OCI-LY7 (cell line): ENCODE measurements around the gene TIMM23. TPM values are rescaled to one million over a fixed set of nuclear protein-coding genes. Genes with fewer than 3 reads are reported as not detected.

Experiments
- BruUV-seq: library from RNA; stranded (reverse); fragments of 400-500 nt; replicated peaks from 2 replicates; lab custom pipeline; 2021; lab: Mats Ljungman, UMichigan
- CTCF ChIA-PET: fragments of 300-600 bp; sonication (Branson Sonifier 250); formaldehyde crosslinking; loops from one replicate; lab custom pipeline; 2022; ENCODE audit warnings: antibody characterized with exemption; ENCODE audit not compliant: unreplicated experiment; lab: Charles Lee
- POLR2A ChIA-PET: fragments of 300-600 bp; sonication (Branson Sonifier 250); formaldehyde crosslinking; loops from one replicate; lab custom pipeline; 2022; ENCODE audit warnings: antibody characterized with exemption; lab: Charles Lee
- DNase-seq: peaks from one replicate; pipeline ENCODE4 v3.0.0-alpha.2; 2015; ENCODE audit warnings: low spot score
- H2AFZ ChIP-seq: fragments of 200-600 bp; sonication (generic), shearing (Covaris generic); 2 replicates; pipeline ENCODE4 v1.6.1; 2014; ENCODE audit warnings: mild to moderate bottlenecking, antibody characterized with exemption, low read length, moderate library complexity
- H3K27ac ChIP-seq: fragments of 200-600 bp; sonication (generic); 2 replicates; pipeline ENCODE4 v1.5.1; 2014; ENCODE audit warnings: mixed run types, low read depth, mild to moderate bottlenecking, moderate library complexity, low read length, inconsistent platforms; ENCODE audit not compliant: poor library complexity, severe bottlenecking
- H3K36me3 ChIP-seq: fragments of 200-600 bp; sonication (generic); 2 replicates; pipeline ENCODE4 v1.6.1; 2014; ENCODE audit warnings: mild to moderate bottlenecking, antibody characterized with exemption, low read length, moderate library complexity, mixed read lengths; ENCODE audit not compliant: insufficient read depth
- H3K4me1 ChIP-seq: fragments of 200-600 bp; sonication (generic); 2 replicates; pipeline ENCODE4 v1.5.1; 2014; ENCODE audit warnings: mild to moderate bottlenecking, low read length; ENCODE audit not compliant: insufficient read depth, poor library complexity, severe bottlenecking
- H3K4me2 ChIP-seq: fragments of 200-600 bp; sonication (generic); 2 replicates; pipeline ENCODE4 v1.6.1; 2014; ENCODE audit warnings: mild to moderate bottlenecking, low read length
- H3K4me3 ChIP-seq: fragments of 200-600 bp; sonication (generic); 2 replicates; pipeline ENCODE4 v1.5.1; 2014; ENCODE audit warnings: mild to moderate bottlenecking, low read depth, low read length; ENCODE audit not compliant: poor library complexity, severe bottlenecking
- H3K79me2 ChIP-seq: fragments of 200-600 bp; sonication (generic); 2 replicates; pipeline ENCODE4 v1.6.1; 2016; ENCODE audit warnings: low read depth, mild to moderate bottlenecking, low read length, moderate library complexity, mixed read lengths; ENCODE audit not compliant: insufficient read depth
- H3K9me2 ChIP-seq: fragments of 200-600 bp; sonication (generic); 2 replicates; pipeline ENCODE4 v1.6.1; 2016; ENCODE audit warnings: mild to moderate bottlenecking, low read length, mixed read lengths; ENCODE audit not compliant: insufficient read depth
- H3K9me3 ChIP-seq: fragments of 200-600 bp; sonication (generic); 2 replicates; pipeline ENCODE4 v1.6.1; 2014; ENCODE audit warnings: mild to moderate bottlenecking, mixed run types, low read length, mixed read lengths
- H4K20me1 ChIP-seq: fragments of 200-600 bp; sonication (generic); 2 replicates; pipeline ENCODE4 v1.6.1; 2014; ENCODE audit warnings: mild to moderate bottlenecking, antibody characterized with exemption, low read length, moderate library complexity, mixed read lengths; ENCODE audit not compliant: insufficient read depth
- EZH2phosphoT487 ChIP-seq: fragments of 200-600 bp; sonication (generic); IDR thresholded peaks from 2 replicates; pipeline ENCODE4 v1.6.1; 2018; ENCODE audit warnings: low read depth, borderline replicate concordance, mild to moderate bottlenecking, mixed run types, antibody characterized with exemption, low read length, moderate library complexity, mixed read lengths
- intact Hi-C: fragments of 100-400 bp; cut with micrococcal nuclease; formaldehyde crosslinking; loops from one replicate; pipeline ENCODE4 v1.10.0; 2022; ENCODE audit not compliant: unreplicated experiment
- total RNA-seq, 2 experiments: library from RNA; depleted of rRNA in 1 of 2; stranded (reverse); fragments of >200 nt in 1 of 2; shearing (Covaris generic) in 1 of 2; gene quantifications; 2 replicates each; pipeline ENCODE4 v1.2.3, GENCODE V29; 2014 to 2022
- TF ChIP-seq, protein P1 (sequence below): fragments of 200-600 bp; sonication (generic); conservative IDR thresholded peaks from 2 replicates; pipeline ENCODE4 v1.5.1; 2014; ENCODE audit warnings: mild to moderate bottlenecking, antibody characterized with exemption, low read length, moderate library complexity, mixed read lengths

The TIMM23 gene
- total RNA-seq, 2 experiments from 2014 or later, result 50.5 to 59.1 TPM

DNA sequence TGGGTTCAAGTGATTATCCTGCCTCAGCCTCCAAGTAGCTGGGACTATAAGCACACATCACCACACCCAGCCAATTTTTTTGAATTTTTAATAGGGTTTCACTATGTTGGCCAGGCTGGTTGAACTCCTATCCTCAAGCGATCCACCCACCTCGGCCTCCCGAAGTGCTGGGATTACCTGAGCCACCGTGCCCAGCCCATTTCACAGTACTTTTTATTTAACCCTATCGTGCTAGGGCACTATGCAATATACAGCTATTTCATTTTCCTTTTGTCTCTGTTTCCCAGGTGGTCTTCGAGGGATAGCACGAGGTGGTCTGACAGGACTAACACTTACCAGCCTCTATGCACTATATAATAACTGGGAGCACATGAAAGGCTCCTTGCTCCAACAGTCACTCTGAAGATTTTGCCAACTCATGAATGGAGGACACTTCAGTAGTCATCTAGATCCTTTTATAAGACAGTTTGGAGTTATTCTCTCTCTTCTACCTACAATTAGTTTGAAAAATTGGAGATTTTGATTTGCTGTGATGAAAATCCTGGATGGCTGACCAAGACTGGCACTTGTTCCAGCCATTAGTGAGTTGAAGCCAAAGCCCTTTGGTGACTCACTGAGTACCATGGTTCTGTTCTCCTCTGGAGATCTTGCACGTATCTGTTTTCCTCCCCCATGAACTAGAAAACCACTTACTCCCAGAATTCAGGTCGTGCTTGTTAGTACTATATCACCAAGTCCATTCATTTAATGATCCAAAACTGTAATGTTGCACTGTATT is 30.8 kb downstream of the TIMM23 start:
- H3K4me2 ChIP-seq, result no peak overlapping the region
- no peaks in the 10 kb centered on the region for H3K9me3 ChIP-seq
- no peak overlapping the region for H3K4me3 ChIP-seq
- no peak overlapping the region for H2AFZ ChIP-seq
- no peaks in the 10 kb centered on the region for H3K9me2 ChIP-seq
- intact Hi-C loops, result no loop called here
- no peaks in the 10 kb centered on the region for H4K20me1 ChIP-seq
- H3K36me3 ChIP-seq, result peaks cover 100% of the 10 kb centered on the region
- H3K27ac ChIP-seq, result no peak overlapping the region
- TSS peak; percentile 55 for BruUV-seq
- TF ChIP-seq, protein P1, sequence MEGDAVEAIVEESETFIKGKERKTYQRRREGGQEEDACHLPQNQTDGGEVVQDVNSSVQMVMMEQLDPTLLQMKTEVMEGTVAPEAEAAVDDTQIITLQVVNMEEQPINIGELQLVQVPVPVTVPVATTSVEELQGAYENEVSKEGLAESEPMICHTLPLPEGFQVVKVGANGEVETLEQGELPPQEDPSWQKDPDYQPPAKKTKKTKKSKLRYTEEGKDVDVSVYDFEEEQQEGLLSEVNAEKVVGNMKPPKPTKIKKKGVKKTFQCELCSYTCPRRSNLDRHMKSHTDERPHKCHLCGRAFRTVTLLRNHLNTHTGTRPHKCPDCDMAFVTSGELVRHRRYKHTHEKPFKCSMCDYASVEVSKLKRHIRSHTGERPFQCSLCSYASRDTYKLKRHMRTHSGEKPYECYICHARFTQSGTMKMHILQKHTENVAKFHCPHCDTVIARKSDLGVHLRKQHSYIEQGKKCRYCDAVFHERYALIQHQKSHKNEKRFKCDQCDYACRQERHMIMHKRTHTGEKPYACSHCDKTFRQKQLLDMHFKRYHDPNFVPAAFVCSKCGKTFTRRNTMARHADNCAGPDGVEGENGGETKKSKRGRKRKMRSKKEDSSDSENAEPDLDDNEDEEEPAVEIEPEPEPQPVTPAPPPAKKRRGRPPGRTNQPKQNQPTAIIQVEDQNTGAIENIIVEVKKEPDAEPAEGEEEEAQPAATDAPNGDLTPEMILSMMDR, result no peak
- no peak for TF ChIP-seq EZH2phosphoT487
- H3K79me2 ChIP-seq, result no peaks in the 10 kb centered on the region; the same call in 1 of the 2 replicates
- H3K4me1 ChIP-seq, result no peaks in the 10 kb centered on the region
- POLR2A ChIA-PET, result interaction anchor here (0.9 to 3.1 kb wide), 5 partner anchors 10 to 18 kb away, joined by 3 to 11 read pairs (median 4); no protein-coding TSS in a partner anchor
- no peak for DNase-seq
- CTCF ChIA-PET, result no interaction called here

DNA sequence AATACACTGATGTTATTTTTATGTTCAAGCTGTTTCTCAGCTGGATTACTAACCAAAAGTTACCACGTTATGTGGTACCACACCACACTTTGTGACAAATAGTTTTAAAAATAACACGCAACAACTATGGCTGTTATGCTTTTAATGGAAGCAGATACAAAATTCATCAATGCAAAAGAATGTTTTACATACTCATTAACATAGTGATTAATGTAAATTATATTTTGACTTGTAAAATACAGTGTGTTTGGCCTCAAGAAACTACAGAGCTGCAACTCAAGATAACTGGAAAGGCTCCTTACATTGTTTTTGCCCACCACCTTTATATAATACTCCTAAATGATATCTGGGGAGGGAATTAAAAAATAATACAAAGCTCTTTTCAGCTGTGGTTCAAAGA is 32.7 kb downstream of the TIMM23 start:
- Histone ChIP-seq H3K9me2 (no peaks in the 10 kb centered on the region), H3K79me2 (no peaks in the 10 kb centered on the region)
- no TSS peak for BruUV-seq

More for the DNA sequence above, 32.7 kb downstream of the TIMM23 start:
- TF ChIP-seq, protein P1, result no peak
- TF ChIP-seq EZH2phosphoT487, result no peak
- POLR2A ChIA-PET, result interaction anchor here (1.3 to 3.1 kb wide), 3 partner anchors 10 to 15 kb away, joined by 3 to 11 read pairs (median 5); no protein-coding TSS in a partner anchor
- H3K27ac ChIP-seq, result no peak overlapping the region
- no peaks in the 10 kb centered on the region for H3K9me3 ChIP-seq
- DNase-seq, result no peak
- intact Hi-C loops, result no loop called here
- CTCF ChIA-PET, result no interaction called here
- no peak overlapping the region for H2AFZ ChIP-seq
- H3K36me3 ChIP-seq, result peaks cover 100% of the 10 kb centered on the region
- no peaks in the 10 kb centered on the region for H3K4me1 ChIP-seq
- no peak overlapping the region for H3K4me3 ChIP-seq
- H4K20me1 ChIP-seq, result no peaks in the 10 kb centered on the region
- no peak overlapping the region for H3K4me2 ChIP-seq
